HG03175 (cell line): ENCODE results near the gene RNU6-9.

ENCODE experiments used
- ATAC-seq: cut with Tn5 transposase; IDR thresholded peaks from one replicate; pipeline ENCODE4 v1.9.1; 2021; ENCODE audit warnings: mild to moderate bottlenecking, moderate library complexity; ENCODE audit not compliant: unreplicated experiment

The RNU6-9 gene

DNA sequence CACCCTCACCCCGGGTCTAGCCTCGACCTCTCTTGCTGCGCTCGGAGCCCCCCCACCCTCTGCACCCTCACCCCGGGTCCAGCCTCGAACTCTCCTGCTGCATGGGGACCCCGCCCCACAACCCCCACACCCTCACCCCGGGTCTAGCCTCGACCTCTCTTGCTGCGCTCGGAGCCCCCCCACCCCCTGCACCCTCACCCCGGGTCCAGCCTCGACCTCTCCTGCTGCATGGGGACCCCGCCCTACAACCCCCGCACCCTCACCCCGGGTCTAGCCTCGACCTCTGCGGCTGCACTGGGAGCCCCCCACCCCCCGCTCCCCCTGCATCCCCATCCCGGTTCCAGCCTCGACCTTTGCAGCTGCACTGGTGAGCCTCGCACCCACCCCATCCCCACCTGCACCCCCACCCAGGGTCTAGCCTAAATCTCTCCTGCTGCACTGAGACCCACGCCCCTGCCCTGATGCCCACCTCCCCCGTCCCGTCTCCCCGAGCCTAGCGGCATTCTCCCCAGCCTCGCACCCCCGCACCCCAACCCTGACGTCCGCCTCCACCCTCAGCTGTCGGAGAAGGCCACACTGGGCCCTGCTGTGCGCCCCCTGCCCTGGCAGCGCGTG, 32.0 kb upstream of the RNU6-9 start:
- no peak for ATAC-seq

- no peak for ATAC-seq
Measured at GRCh38 chr19:861756-862580, 31.3 kb upstream of the RNU6-9 start.

DNA sequence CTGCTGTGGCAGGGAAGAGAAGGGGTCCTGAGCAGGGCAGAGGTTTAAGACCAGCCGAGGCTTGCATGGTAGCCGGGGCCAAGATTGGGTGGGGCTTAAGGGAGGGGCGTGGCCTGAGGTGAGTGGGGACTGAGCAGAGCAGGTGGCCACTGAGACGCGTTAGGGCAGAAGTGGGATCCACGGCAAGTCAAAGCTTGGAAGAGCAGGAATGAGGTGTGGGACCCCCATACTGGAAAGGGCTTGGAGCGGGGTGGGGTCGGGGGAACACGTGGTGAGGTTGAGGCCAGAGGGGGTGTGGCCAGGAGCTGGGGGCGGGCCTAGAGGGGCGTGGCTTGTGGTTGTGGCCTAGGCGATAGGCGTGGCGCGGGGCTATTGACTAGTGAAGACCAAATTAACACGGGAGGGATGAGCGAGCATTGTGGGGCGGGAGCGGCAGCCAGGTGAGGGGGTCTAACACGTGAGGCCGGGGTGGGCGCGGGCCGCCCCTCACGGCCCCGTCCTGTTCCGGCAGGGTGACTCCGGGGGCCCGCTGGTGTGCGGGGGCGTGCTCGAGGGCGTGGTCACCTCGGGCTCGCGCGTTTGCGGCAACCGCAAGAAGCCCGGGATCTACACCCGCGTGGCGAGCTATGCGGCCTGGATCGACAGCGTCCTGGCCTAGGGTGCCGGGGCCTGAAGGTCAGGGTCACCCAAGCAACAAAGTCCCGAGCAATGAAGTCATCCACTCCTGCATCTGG, 30.5 kb upstream of the RNU6-9 start:
- ATAC-seq, result no peak

GRCh38 chr19:863315-863620, 30.0 kb upstream of the RNU6-9 start:
- no peak for ATAC-seq

GRCh38 chr19:866769-867300, 26.4 kb upstream of the RNU6-9 start:
- ATAC-seq, result no peak

- ATAC-seq, result no peak
Measured at GRCh38 chr19:867301-867793, 25.9 kb upstream of the RNU6-9 start.

DNA sequence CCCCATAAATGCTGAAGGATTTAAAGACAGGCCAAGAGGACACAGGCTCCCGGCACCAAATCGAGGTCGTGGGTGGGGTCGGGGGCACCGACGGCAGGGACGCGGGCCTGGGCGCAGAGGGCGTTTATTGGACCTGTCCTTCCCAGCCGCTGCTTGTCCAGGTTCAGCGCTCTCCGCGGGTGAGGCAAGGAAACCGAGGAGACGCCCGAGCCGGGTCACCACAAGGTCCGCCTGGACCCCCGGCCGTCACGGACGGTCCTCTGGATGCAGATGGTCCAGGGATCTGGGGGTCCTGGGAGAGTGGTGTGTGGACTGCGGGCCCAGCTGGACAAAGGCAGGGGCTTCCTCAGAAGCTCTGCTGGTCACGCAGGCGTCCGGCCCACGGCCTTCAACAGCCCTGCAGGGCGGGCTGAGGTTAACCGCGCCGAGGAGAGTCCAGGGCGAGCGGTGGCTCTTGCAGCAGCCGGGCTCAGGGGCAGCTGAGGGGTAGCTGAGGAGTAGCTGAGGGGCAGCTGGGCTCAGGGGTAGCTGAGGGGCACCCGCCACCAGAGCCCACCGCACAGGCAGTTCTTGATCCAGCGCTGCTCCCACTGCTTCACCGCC, 25.3 kb upstream of the RNU6-9 start:
- ATAC-seq, result no peak

DNA sequence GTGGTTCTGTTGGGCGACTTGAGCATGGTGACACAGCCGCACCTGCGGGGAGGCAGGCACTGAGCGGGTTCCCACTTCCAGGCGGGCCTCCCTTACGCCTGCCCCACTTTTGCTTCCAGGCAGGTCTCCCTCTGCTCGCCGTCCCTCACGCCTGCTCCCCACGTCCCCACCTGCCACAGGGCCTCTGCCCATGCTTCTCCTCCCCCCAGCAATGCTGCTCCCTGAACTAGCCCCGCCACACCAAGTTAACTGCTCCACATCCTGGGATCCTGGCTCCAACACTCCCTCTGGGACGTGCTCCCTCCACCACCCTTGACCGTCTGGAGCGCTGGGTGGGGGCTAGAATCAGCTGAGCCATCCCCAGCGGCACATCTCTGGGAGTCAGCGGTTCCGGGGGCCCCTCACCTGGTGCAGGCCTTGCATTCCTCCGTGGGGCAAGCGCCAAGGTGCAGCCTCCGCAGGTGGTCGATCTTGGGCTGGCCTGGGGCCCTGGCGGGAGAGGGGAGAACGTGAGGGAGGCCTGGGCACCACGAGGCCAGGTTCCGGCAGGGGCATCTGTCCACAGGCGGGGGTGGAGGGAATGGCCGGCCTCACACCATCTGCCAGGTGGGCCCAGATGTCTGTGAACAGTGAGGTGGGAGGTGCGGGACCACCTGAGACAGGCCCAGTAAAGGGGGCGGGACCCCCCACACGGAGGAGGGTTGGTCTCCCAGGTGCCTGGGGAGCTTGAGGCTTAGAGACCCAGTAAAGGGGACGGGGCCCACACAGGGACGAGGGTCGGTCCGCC, 24.6 kb upstream of the RNU6-9 start:
- no peak for ATAC-seq

GRCh38 chr19:869245-870177, 23.8 kb upstream of the RNU6-9 start:
- no peak for ATAC-seq

DNA sequence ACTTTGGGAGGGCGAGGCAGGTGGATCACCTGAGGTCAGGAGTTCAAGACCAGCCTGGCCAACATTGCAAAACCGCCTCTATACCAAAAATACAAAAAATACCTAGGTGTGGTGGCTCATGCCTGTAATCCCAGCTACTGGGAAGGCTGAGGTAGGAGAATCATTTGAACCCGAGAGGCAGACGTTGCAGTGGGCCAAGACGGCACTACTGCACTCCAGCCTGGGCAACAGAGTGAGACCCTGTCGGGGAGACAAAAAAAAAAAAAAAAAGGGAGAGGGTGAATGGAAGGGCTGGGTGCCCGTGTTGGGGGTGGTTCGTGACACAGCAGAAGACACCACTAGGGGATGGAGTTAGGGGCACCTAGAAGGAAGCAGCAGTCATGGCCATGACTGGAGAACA, 23.0 kb upstream of the RNU6-9 start:
- ATAC-seq, result no peak

GRCh38 chr19:870963-871401, 22.3 kb upstream of the RNU6-9 start:
- ATAC-seq, result no peak

- no peak for ATAC-seq
Measured at GRCh38 chr19:871446-872265, 21.6 kb upstream of the RNU6-9 start.

GRCh38 chr19:872266-872951, 20.9 kb upstream of the RNU6-9 start:
- ATAC-seq, result no peak

DNA sequence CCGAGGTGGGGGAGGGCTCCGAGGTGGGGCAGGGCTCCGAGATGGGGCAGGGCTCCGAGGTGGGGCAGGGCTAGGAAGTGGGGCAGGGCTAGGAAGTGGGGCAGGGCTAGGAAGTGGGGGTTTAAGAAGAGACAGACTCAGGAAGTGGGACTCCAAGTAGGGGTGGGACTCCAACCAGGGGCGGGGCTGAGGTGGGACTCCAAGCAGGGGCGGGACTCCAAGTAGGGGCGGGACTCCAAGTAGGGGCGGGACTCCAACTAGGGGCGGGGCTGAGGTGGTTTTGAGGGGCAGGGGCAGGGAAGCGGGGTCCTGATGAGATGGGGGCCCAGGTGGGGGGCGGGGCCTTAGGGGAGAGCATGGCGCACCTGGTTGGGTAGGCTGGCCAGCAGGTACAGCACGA, 20.2 kb upstream of the RNU6-9 start:
- no peak for ATAC-seq

- ATAC-seq, result no peak
Measured at GRCh38 chr19:873561-874041, 19.7 kb upstream of the RNU6-9 start.

GRCh38 chr19:875265-875879, 17.9 kb upstream of the RNU6-9 start:
- no peak for ATAC-seq

GRCh38 chr19:876089-876488, 17.2 kb upstream of the RNU6-9 start:
- ATAC-seq, result no peak
